Measurements from ENCODE around the gene RAC3.

The RAC3 gene

DNA sequence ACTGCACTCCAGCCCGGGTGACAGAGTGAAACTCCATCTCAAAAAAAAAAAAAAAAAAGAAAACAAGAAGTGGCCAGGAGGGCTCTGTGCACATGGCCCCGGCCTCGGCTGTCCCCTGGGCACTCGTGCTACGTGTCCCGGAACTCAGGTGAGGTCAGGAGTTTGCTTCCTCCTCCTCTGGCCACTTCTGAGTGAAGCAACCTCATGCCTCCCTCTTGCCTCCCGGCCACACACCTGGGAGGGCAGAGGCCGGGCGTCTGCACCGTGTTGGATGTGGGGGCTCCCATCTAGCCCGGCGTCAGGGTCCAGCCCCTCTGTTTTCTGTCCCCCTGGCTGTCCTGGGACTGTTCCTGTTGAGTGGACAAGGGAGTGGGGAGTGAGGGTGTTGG, 31.9 kb upstream of the RAC3 start:
- DNase-seq = no peak

DNA sequence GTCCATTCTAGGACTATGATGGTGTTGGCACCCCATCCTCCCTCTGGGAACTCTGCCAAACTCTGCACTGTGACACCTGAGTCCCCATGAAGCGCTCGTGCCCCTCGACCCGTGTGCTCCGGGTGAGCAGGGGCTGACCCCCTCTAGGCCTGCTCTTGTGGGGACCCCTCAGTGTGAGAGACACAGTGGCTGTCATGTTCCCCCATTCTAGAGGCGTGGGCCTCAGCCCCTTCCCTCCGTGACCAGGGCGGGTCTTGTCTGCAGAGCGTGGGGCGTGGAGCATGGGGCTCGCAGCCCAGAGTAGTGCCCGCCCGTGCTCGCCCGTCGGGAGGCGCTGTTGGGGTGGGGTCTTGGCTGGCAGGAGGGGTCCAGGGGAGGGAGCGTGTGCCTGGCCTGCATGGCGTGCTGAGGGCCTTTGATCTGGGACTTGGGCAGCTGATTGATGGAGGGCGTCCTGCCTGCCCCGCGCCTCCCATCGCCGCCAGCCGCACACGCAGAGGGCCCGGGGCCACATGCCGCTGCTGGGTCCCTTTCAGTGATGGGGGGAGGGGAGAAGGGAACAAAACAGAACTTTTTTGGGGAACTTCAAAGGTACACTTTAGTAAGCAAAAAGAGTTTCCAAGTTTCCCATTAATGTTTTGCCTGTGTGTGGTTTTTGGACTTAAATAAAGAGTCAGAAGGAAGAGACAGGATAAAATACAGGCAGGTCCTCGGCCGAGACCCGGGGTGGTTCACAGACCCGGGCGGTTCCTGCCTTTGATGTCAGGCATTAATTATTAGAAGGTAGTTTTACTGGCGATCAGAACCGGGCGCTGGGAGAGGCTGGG, 31.3 kb upstream of the RAC3 start:
- DNase-seq = no peak

DNA sequence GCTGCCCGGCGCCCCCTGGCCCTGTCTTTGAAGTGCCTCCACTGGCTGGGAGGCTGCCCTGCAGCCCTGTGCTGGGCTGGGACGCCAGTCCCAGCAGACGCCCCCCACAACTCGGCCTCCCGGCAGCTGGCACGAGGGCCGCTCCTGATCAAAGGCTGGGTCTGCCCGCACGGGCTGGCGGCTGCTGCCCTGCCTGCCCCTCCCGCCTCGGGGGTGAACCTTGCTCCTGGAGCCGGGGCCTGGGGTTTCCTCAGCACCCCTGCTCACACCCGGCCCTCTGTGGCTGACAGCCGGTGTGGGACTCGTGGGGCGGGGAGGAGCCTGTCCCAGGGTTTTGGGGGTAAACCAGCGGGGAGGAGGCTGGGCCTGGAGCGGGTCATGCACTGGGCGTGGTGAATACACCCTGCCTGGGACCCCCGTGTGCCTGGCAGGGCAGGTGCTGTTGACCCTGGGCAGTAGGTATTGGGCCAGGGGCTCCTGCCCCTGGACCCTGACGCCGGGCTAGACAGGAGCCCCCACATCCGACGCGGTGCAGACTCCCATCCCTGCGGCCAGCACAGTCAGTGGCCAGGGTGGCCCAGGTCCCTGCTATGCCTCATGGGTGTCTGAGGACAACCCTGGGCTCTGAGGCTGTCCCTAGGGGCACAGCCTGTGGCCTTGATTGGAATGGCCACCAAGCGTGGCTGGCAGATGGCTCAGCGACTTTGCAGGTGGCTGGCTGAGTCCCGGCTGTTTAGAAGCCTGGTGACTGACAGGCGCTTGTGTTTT, 30.5 kb upstream of the RAC3 start:
- no peak for DNase-seq

DNA sequence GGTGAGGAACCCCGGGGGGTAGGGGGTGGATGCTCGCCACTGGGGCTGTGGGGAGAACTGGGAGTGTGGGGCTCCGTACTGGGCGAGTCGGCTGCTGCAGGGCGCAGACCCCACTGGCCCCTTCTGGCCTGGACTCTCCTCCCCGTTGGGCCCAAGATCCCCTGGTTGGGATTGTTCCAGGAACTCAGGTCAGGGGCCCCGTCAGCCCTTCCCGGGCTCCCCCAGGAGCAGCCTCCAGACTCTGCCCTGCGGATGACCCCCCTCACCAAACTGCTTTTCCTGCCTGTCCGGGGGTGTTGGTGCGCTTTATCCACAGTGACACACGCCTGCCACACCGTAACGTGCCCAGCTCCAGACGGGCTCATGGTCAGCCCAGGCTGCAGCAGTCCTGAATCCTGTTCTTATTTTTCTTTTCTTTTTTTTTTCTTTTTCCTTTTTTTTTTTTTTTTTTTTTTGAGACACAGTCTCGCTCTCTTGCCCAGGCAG, 29.9 kb upstream of the RAC3 start:
- DNase-seq = no peak

- DNase-seq = no peak
Observed at GRCh38 chr17:82003411-82004381, 27.8 kb upstream of the RAC3 start.

GRCh38 chr17:82004517-82005455, 26.7 kb upstream of the RAC3 start:
- no peak for DNase-seq

DNA sequence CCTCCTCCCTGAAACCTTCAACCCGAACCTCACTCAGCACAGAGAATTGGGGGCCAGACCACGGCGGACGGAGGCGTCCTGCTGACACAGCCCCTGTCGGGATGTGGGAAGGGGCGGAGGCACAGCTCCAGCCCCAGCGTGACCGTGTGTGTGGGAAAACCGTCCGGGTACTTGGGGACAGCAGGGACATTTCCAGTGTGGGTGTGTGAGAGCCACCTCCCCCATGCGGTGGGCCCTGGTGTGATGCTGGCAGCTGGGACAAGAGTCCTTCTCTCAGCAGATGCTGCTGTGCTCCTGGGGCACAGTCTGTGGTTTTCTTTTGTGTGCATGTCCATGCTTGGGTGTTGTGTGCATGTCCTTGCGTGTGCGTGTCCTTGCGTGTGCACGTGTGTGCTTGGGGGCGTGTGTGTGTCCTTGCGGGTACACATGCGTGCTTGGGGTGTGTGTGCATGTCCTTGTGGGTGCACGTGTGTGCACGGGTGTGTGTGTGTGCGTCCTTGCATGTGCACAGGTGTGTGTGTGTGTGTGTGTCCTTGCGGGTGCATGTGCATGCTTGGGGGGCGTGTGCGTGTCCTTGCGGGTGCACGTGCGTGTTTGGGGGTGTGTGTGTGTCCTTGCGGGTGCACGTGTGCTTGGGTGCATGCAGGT, 25.7 kb upstream of the RAC3 start:
- no peak for DNase-seq

DNA sequence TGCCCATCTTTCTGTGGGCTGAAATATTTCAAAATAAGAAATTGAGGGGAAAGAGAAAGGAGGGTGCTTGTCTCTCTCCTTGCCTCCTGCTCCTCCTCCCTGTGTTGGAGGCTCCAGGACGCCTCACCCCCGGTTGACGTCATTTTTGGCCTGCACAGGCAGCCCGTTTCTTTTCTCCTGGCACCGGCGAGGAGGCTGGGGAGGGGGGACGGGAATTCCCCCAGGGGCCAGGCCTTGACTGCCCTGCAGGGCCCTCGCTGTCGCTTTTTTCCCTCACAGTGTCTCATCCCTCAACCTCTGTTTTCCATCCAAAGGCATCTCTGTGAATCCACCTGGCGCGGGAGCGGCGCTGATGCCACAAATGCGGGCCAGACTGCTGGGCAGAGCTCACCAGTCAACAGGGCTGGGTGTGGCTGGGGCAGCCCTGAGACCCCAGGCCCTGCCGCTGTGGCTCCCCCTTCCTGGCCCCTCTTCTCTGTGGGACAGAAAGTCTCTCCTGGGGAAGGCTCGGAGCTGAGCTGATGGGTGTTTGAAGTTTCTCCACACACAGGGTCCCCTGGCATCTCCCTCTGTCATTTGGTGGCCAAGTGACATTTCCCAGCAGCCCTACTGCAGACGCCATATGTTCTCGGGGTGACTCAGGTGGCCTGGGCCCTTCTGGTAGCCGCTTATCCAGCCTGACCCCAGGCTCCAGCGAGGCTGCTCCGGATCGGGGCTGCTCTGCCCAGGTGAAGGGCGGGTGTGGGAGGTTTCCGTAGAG, 24.8 kb upstream of the RAC3 start:
- DNase-seq = no peak

DNA sequence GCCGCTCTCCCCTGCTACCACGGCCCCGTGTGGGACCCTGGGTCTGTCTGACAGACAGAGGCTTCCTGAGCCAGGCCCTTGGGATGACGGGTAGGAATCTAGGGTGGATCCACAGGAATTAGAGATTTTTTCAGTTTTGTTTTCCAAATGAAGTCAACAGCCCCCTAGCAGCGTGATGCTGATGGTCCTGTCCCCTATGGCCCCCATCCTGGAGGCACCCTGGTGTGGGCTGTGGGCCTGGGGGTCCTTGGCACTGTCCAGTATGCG, 24.3 kb upstream of the RAC3 start:
- DNase-seq = no peak

- no peak for DNase-seq
Observed at GRCh38 chr17:82007495-82008257, 23.8 kb upstream of the RAC3 start.

DNA sequence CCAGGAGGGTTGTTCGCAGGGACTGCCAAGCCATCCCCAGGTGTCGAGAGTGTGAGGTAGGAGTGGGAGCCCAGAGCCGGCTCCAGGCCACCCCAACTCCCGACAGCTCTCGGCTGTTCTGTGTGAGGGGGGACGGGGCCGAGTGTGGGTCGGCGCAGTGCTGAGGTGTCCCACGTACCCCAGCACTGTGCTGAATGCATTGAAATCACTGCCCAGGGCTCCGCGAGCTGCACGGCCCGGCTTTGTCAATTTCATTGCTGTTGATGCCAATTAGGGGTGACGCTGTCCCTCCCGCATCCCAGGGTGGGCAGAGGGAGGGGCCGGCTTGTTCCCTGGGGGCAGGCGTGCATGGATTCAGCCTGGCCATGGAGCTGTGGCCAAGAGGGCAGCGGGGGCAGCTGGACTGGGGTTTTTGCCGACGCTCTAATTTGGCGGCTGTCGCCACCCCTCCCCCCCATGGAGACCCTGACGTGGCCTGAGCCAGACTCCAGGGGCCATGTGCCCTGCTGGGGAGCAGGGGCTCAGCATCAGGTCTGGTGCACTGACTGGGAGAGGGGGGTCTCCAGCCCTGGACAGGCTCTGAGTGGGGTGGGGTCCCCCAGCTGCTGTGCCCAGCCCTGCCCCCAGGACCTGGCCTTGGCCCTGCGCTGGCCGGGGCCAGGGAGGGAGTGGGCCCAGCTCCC, 23.1 kb upstream of the RAC3 start:
- no peak for DNase-seq

- no peak for DNase-seq
Observed at GRCh38 chr17:82008941-82009405, 22.5 kb upstream of the RAC3 start.

- no peak for DNase-seq
Observed at GRCh38 chr17:82009413-82009812, 22.1 kb upstream of the RAC3 start.

DNA sequence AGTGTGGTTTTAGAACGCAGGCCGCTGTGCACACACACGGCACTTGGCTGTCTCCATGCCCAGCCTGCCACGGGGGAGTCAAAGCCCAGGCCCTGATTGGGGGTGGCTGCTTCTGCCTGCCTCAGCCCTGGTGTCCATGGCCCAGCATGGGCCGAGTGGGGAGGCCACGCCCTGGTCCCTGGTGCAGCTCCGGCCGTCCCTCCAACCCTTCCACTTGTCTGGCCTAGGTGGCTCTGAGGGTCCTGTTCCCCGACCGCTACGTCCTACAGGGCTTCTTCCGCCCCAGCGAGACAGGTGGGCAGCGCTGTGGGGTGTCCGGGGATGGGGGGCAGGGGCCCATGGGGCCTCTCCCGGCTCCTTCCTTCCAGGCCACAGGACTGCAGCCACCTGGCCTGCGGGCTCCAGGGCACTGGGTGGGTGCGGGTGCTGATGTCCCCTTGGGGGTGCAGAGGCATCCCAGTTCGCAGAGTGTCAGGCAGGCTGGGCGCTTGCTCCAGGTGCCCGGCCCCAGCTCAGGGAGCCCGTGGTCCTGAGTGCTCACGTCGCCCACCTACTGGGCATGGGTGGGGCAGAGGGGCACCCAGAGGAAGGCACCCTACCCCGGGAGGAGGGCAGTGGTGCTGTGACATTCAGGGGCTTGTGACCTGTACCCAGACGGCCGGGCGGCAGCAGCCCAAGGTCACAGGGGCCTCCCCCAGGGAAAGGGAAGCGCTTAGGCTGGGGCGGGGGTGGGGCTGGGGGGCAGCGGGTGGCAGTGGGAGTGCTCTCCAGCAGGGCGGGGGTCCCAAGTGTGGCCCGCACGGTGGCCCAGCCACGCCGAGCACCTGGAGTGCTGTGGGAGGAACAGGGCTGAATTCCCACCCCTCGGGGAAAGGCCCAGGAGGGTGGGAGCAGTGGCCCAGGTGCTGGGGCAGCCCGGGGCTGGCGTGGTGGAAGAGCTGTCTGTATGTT, 20.6 kb upstream of the RAC3 start:
- no peak for DNase-seq

DNA sequence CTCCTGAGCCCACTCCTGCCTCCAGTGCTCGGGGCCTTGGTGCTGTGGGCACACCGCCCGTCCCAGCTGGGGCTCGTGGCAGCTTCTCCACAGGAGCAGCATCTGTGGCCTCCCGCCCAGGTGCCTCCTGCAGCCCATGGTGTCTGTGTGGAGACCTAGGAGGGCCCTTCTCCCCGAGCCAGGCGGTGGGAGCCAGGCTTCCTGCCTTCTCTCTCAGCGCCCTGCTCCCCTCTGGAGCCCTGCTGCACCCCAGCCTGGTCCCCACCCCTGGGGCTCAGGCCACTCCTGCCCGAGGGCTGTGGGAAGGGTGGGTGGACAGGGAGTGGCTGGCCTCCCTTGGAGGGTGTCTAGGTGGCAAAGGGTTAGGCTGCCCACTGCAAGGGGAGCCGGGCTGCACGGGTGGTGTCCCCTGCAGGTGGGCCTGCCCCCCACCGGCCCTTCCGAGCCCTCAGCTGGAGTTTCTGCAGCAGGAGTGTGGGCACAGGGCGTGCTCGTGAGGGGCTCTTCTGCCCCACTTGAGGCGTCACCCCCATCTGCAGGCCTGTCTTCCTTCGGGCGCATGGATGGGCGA, 19.8 kb upstream of the RAC3 start:
- no peak for DNase-seq

DNA sequence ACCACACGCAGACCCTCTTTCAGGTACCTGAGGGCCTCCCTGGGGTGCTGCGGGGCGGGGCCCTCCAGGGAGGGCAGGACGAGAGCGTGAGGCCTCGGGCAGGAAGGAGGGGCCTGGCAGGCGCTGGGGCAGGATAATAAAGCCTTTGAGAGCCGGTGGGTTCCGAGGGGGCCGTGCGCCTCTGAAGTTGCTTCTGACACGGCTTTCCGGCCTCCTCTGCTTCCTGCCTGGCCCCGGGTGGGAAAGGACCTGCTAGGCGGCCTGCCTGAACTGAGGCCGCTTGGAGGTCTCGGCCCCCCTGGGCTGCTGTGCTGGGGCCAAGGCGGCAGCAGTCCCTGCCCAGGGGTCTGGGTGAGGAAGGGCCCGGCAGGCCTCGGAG, 19.2 kb upstream of the RAC3 start:
- DNase-seq = no peak

DNA sequence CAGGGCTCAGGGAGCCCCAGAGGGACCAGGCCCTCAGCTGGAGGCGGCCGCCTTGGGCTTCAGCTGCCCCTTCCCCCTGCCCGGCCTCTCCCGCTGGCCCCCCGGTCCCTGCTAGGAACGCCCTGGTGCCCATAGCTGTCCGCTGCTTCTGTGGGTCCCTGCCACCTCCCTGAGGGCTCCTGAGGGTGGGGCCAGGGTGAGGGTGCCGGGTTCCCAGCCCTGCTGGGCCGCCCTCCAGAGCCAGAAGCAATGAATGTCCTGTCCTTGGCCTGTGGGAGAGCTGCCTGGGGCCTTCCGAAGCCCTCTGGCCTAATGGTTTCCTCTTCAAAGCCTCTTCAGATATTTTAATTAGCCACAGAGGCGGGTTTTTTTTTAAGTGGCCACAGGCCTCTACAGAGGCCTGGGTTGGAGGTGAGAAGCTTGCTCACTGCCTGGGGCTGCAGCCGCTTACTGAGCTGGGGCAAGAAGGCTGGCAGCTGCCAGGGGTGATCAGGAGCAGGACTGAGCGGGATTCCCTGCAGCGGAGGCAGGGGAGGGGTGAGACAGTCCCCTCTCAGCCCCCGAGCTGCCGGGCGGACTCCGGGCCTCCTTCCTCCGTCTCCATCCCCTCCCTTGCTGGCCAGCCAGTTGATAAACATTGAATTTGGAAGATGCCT, 18.7 kb upstream of the RAC3 start:
- DNase-seq = no peak

All from T-helper 1 cell (primary cell).